ENCODE measurements around the gene DMXL1.
"Not testable (repeated sequence)": the region's sequence is repeated elsewhere in the genome, so short reads cannot be mapped to it uniquely, and the experiment has no call there.

The DMXL1 gene

GRCh38 chr5:119200795-119201194 lies 129.9 kb downstream of the DMXL1 start:
- no peak for DNase-seq (ENCODE audit: low spot score)

DNA sequence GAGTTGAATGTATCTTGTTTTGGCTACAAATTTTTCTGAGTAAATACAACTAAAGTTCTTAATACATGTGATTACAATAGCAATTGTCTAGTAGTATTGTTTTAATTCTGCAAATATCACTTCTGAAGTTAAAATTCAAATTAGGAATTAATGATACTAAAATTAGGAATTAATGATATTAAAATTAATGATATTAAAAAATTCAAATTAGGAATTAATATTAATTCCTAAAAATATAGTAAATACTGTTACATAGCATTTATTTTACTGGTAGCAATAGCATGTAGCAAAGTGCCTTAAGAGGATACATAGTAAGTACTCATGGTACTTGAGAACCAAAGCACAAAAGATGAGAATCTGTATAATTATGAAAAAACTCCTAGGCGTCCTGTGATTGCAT lies 136.2 kb downstream of the DMXL1 start:
- no peak for DNase-seq (ENCODE audit: low spot score)

DNA sequence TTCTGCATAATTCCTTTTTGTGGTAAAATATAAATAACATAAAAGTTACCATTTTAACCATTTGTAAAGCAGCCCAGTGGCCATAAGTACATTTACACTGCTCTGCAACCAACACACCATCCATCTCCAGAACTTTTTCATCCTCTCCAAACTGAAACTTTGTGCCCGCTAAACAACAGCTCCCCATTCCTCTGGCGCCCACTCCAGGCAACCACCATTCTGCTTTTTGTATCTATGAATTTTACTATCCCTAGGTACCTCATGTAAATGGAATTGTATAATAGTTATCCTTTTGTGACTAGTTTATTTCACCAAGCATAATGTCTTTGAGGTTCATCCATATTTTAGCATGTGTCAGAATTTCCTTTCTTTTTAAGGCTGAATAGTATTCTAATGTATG lies 141.1 kb downstream of the DMXL1 start:
- DNase-seq (ENCODE audit: low spot score): no peak

DNA sequence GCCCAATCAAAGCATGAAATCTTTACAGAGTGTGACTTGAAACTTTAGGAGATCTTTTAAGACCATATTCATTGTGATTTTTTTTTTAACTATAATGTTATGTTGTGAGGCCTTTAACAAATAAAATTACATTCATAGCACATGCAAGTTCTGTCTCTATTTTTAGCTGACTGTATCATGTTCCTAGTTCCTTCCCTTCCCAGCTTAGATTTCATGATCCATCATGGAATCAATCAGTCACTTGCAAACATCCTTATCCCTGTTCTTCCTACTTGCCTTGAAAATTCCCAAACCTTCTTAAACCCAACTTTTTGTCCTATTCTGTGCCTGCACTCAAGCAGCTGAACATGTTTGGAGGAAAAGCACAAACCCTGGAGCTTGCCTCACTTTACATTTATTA lies 141.8 kb downstream of the DMXL1 start:
- DNase-seq (ENCODE audit: low spot score): no peak

DNA sequence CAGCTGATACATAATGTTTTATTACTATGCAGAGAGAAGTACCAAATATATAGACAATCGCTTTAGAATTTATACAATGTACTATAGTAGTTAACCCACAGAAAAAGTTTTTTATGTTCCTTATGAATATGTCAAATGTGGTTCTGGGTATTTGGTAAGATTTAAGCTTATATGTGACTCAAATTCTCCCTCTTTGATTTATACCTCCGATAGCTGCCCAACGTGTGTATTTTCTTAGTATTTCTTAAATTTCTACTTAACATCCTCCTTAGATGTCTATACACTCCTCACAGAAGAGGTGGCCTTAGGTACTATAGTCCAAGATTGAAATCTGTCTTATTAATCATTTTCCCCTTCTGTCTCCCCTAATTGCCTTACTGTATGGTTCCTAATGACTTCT lies 146.3 kb downstream of the DMXL1 start:
- no peak for DNase-seq (ENCODE audit: low spot score)

DNA sequence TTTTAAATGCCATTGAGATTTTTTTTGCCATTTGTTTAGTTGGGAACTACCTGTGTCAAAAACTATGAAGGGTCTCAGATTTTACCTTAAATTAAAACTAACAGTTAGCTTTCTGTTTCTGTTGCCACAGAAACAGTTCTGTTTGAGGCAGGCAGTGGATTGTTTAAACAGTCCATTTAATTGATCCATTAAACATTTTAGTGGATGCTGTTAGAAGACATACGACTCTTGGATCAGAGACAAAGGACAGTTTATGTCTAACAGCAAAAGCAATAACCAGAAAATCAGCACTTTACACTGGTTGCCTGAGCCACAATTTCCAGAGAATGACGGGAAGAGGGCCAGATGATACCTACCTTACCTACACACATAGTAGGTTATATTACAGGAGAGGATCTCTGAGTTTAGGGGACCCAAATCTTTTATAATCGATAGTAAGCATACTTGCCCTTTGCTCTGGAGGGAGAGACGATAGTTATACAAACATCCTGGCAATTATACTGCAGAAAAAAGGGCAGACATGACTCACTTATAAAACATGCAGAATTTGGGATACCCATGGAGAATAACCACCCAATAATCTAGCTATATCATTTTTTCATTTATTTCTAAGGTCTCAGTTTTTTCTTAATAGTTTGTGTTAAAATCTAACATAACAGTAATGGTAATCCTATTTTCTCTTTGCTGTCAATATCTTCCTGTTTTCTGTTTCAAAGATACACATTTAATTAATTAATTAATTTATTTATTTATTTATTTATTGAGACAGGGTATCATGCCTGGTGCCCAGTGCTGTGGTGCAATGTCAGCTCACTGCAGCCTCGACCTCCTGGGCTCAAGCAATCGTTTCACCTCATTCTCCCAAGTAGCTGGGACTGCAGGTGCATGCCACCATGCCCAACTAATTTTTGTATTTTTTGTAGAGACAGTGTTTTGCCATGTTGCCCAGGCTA lies 148.2 kb downstream of the DMXL1 start:
- no peak for DNase-seq (ENCODE audit: low spot score)

GRCh38 chr5:119220576-119221197 lies 149.8 kb downstream of the DMXL1 start:
- no peak for DNase-seq (ENCODE audit: low spot score)

DNA sequence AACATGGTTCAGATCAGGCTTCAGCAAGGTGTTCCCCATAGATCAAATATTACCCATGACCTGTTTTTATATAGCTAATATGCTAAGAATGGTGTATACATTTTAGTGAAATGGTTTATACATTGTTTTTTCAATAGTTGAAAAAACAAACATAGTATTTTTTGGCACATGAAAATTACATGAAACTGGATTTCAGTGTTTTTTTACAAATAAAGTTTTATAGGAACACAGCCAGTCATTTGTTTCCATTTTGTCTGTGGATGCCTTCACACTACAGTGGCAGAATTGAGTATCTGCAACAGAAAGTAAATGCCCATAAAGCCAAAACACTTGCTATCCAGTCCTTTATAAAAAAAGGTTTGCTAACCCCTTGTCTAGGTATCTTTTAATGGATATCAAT lies 150.4 kb downstream of the DMXL1 start:
- DNase-seq (ENCODE audit: low spot score): no peak

GRCh38 chr5:119229950-119230349 lies 159.1 kb downstream of the DMXL1 start:
- no peak for DNase-seq (ENCODE audit: low spot score)

DNA sequence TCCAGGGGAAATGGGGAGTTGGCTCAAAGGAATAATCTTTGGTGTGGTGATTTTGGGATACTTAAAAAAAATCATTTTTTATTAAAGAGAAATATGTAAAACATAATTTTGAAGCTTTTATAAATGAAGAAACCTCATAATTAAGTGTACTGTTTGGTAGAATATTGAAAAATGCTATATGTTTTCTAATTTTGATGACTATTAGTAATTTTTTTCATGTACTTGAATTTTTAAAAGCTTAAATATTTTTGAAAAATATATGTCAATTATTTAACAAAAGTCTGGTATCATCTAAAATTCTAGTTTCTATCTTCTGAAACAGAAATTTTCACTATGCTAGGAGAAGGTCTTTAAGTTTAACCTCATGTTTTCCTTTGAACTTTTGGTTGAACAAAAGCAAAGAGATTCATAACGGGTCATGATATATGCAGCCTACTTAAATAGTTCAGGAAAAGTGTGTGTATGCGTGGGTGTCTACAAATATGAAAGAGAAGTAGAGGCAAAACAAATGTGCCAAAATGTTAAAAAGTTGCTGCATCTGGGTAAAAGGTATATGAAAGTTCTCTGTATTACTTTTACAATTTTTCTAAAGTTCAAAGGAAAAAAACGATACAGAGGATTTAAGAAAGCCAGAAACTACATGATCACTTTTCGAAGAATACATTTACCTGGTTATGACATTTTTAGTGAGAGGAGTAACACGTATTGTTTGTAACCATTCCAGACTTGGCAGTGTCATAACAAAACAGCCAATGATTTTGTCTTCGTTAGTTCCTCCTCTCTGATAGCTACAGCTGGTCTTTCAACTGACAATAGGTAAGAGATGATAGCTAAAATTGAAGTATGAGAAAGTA lies 167.6 kb downstream of the DMXL1 start:
- DNase-seq (ENCODE audit: low spot score): no peak

DNA sequence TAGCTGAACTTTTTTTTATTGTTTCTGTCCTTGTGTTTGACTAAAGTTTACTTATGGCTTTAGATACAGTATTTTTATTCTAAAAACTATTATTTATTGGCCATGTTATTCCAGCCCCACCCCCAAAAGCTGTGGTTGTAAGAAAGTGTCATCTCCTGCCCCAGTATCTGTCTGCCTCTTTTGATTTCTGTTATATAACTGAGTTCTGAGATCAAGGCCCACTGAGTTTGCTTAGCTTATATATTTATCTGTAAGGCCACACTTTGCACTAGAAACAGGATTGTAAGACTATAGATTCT lies 168.2 kb downstream of the DMXL1 start:
- DNase-seq (ENCODE audit: low spot score): no peak

DNA sequence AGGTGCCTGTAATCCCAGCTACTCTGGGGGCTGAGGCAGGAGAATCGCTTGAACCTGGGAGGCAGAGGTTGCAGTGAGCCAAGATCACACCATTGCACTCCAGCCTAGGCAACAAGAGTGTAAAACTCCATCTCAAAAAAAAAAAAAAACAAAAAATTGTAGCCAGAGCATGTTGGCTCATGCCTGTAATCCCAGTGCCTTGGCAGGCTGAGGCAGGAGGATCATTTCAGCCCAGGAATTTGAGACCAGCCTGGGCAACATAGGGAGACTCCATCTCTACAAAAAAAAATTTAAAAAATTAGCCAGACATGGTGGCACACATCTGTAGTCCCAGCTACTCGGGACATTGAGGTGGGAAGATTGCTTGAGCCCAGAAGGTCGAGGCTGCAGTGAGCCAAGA lies 168.9 kb downstream of the DMXL1 start:
- DNase-seq (ENCODE audit: low spot score): not testable (repeated sequence)

DNA sequence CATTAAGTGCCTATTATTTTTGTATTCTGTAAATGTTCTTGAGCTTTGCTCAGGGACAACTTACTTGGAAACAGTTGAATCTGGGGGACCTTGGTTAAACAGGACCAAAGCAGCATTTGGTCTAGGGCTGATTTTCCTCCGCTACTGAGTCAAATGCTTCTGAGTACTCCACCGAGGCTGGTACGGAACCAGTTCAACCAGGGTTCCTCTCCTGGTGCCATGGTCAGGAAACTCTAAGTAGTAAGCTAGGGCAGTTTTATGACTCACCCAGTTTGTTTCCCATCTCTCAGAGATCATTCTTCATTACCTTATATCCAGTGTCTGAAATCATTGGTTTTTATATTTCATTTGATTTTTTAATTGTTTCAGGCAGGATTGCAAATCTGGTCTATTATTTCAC lies 173.0 kb downstream of the DMXL1 start:
- no peak for DNase-seq (ENCODE audit: low spot score)

GRCh38 chr5:119250946-119251901 lies 180.3 kb downstream of the DMXL1 start:
- no peak for DNase-seq (ENCODE audit: low spot score)

DNA sequence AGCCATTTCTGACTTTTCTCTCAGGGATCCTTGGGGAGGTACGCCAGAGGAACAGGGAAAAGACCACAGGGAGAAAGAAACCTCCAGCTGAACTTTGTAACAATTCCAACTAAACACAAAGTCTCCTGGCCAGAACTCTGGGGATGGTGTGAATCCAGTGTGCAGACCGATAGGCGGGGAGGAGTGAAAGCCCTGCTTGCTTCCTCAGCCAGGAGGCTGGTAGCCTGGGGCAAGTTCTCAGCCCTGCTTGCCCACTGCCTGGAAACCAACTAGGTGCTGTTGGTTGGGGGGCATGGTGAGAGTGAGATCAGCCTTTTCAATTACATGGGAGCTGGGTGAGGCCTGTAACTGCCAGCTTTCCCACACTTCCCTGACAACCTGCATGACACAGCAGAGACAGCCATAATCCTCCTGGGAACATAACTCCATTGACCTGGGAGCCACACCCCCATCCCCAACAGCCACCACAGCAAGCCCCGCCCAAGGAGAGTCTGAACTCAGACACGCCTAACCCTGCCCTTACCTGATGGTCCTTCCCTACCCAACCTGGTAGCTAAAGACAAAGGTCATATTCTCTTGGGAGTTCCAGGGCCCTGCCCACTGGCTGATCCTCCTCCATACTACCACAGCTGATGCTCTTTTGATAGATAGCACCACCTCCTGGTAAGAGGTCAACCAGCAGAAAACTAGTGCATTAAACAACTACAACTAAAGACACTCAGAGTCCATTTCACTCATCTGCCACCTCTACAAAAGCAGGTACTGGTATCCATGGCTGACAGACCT lies 184.9 kb downstream of the DMXL1 start:
- peak; percentile 39 for DNase-seq (ENCODE audit: low spot score)

DNA sequence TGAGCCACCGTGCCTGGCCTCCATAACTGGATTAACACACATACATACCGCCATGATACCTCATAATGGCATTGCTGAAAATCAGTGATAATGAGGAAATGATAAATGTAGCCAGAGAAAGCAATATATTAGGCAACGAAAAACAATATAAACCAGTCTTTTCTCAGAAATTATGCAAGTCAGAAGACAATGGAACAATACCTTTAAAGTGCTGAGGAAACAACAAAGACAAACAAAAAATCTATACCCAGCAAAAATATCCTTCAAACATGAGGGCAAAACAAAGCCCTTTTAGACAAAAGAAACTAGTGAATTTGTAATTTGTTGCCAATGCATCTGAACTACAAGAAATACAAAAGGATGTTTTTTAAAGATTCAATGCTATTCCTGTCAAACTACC lies 186.7 kb downstream of the DMXL1 start:
- no peak for DNase-seq (ENCODE audit: low spot score)

- DNase-seq (ENCODE audit: low spot score): no peak
These were observed 192.8 kb downstream of the DMXL1 start for GRCh38 chr5:119263639-119264038.

GRCh38 chr5:119264186-119264585 lies 193.3 kb downstream of the DMXL1 start:
- no peak for DNase-seq (ENCODE audit: low spot score)

GRCh38 chr5:119267958-119268386 lies 197.1 kb downstream of the DMXL1 start:
- DNase-seq (ENCODE audit: low spot score): peak; percentile 71

- peak; percentile 88 for DNase-seq (ENCODE audit: low spot score)
These were observed 197.6 kb downstream of the DMXL1 start for GRCh38 chr5:119268387-119269060.
